Keratinocyte (primary cell): ENCODE results near the gene ACOT7.

Source experiments
- EZH2 ChIP-seq: IDR thresholded peaks from one replicate; pipeline ENCODE4 v1.6.1; 2012; ENCODE audit warnings: inconsistent platforms, mild to moderate bottlenecking, low read length, moderate library complexity
- TF ChIP-seq, protein P1 (sequence below), 3 experiments: IDR thresholded peaks in 1 of 3; conservative IDR thresholded peaks in 1 of 3; optimal IDR thresholded peaks in 1 of 3; 2 replicates in 2 of 3; 3 replicates in 1 of 3; pipeline versions ENCODE3 to v1.5.1; 2011; ENCODE audit warnings: low read length in 3 of 3, mild to moderate bottlenecking in 3 of 3, moderate library complexity in 2 of 3, control low read depth in 1 of 3, inconsistent platforms in 1 of 3; ENCODE audit not compliant: insufficient read depth in 2 of 3; ENCODE audit errors: extremely low read depth in 1 of 3

GRCh38 chr1:6307099-6307498 lies 86.5 kb downstream of the ACOT7 start:
- TF ChIP-seq, protein P1, sequence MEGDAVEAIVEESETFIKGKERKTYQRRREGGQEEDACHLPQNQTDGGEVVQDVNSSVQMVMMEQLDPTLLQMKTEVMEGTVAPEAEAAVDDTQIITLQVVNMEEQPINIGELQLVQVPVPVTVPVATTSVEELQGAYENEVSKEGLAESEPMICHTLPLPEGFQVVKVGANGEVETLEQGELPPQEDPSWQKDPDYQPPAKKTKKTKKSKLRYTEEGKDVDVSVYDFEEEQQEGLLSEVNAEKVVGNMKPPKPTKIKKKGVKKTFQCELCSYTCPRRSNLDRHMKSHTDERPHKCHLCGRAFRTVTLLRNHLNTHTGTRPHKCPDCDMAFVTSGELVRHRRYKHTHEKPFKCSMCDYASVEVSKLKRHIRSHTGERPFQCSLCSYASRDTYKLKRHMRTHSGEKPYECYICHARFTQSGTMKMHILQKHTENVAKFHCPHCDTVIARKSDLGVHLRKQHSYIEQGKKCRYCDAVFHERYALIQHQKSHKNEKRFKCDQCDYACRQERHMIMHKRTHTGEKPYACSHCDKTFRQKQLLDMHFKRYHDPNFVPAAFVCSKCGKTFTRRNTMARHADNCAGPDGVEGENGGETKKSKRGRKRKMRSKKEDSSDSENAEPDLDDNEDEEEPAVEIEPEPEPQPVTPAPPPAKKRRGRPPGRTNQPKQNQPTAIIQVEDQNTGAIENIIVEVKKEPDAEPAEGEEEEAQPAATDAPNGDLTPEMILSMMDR (optimal IDR thresholded peaks at IDR 0.05 in 1 of 3, IDR thresholded peaks at IDR 0.05 in 1 of 3, conservative IDR thresholded peaks at IDR 0.05 in 1 of 3; ENCODE audit: extremely low read depth in 1 of 3, insufficient read depth in 2 of 3, low read length in 3 of 3), result no peak
- TF ChIP-seq EZH2, result no peak
